ENCODE data around the gene TMEM236. TPM values are rescaled to one million over a fixed set of nuclear protein-coding genes. Genes with fewer than 3 reads are reported as not detected.
A peak's percentile ranks its signal among the peaks of the same experiment; 100 is the strongest.

The TMEM236 gene
- total and polyA plus RNA-seq, 7 donors, result 0.28 to 10.5 (median 1.8) TPM

DNA sequence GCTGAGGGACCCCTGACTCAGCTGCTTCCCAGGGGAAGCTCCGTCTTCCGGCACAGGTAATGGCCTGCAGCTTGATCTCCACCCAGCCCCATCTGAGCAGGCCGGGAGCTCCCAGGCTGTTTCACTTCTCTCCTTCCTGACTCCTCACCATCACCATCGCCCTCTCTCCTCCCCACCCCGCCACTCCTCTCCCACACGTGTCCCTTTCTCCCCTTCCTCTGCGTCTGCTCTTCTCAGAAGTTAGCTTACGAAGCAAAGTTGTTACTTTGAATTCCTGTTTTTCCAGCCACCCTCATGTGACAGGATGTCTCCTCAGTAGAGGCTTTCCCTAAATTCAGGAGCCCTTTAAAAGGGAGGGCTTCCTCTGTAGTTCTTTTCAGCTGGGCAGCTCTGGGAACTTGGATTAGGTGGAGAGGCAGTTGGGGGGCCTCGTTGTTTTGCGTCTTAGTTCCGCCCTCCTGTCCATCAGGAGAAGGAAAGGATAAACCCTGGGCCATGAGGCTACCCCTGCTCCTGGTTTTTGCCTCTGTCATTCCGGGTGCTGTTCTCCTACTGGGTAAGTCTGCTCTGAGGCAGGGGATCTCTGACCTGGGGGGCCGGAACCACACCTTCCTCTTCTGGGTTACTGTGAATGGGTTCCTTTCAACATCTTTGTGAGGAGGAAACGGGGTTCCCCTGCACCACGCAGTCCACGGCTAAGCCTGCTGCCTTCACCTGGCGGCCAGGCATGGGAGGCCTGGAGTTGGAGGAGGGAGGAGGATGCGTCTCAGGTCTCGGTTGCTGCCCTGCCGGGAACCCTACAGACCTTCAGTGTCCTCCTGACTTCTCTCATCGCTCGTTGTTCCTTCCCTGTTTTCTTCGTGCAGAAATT lies 57.2 kb downstream of the TMEM236 start, which contains the start of gene MRC1:
MRC1 (plus strand) TSS at position 378 of the 871 bp plus-strand sequence; CDS start at position 496, 118 bp downstream.
- Histone ChIP-seq H3K9me3 (peaks cover 0 to 4% (median 0%) of the 10 kb centered on the region in 4 donors), H3K27ac (peak within 1 kb of the TSS; percentile 2 to 52 (median 25)), H3K4me1 (no peaks in the 10 kb centered on the region), H3K27me3 (no peaks in the 10 kb centered on the region), H3K4me3 (peak within 1 kb of the TSS in 3 of 4 donors; percentile 24 to 39 (median 29)), H3K36me3 (no peaks in the 10 kb centered on the region)
- no peak for TF ChIP-seq EP300 (IDR thresholded peaks at IDR 0.05)
- TF ChIP-seq, protein P1, sequence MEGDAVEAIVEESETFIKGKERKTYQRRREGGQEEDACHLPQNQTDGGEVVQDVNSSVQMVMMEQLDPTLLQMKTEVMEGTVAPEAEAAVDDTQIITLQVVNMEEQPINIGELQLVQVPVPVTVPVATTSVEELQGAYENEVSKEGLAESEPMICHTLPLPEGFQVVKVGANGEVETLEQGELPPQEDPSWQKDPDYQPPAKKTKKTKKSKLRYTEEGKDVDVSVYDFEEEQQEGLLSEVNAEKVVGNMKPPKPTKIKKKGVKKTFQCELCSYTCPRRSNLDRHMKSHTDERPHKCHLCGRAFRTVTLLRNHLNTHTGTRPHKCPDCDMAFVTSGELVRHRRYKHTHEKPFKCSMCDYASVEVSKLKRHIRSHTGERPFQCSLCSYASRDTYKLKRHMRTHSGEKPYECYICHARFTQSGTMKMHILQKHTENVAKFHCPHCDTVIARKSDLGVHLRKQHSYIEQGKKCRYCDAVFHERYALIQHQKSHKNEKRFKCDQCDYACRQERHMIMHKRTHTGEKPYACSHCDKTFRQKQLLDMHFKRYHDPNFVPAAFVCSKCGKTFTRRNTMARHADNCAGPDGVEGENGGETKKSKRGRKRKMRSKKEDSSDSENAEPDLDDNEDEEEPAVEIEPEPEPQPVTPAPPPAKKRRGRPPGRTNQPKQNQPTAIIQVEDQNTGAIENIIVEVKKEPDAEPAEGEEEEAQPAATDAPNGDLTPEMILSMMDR (IDR thresholded peaks at IDR 0.05), result no peak
- no peak for TF ChIP-seq POLR2A (IDR thresholded peaks at IDR 0.05)
- TF ChIP-seq POLR2AphosphoS5 (IDR thresholded peaks at IDR 0.05), result peak in 1 of 4 donors; percentile 24
- intact Hi-C loops (cut with DNase I), result no loop called here
- WGBS, 2 donors, result 58 to 81% methylated on average over 23 of the region's 23 CpGs
- peak; percentile 75 for DNase-seq

DNA sequence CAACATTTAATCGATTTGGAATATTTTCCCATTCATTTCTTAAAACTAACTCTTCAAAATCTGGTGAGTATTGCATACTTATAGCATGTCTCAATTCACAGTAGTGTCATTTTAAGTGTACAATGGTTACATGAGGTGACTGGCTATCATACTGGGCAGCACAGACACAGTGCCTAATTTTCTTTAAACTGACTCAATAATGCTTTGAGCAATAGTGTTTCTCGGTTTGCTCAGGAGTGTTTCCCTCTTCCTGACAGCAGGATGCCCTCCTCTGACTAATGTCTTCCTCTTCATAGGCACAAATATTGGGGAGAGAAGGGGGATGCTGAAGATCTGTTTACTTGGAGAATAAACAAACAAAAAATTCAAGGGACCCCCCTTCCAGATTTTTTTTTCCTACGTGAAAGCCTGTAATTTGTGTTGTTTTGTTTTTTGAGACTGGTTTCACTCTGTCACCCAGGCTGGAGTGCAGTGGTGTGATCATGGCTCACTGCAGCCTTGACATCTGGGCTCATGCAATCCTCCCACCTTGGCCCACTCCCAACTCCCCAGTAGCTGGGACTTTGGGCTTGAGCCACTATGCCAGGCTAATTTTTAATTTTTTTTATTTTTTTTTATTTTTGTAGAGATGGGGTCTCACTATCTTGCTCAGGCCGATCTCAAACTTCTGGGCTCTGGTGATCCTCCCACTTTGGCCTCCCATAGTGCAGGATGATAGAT lies 59.3 kb downstream of the TMEM236 start:
- no peaks in the 10 kb centered on the region for H3K4me1 ChIP-seq
- H3K9me3 ChIP-seq, result no peaks in the 10 kb centered on the region
- TF ChIP-seq, protein P1 (IDR thresholded peaks at IDR 0.05), result no peak
- TF ChIP-seq POLR2AphosphoS5 (IDR thresholded peaks at IDR 0.05) (no peak), POLR2A (IDR thresholded peaks at IDR 0.05) (no peak), EP300 (IDR thresholded peaks at IDR 0.05) (no peak)
- H3K27me3 ChIP-seq, result no peaks in the 10 kb centered on the region
- H3K27ac ChIP-seq, result no peak overlapping the region
- peak overlapping the region in 3 of 4 donors; percentile 12 to 39 (median 29) for H3K4me3 ChIP-seq
- intact Hi-C loops (cut with DNase I), result no loop called here
- DNase-seq, result no peak
- no peaks in the 10 kb centered on the region for H3K36me3 ChIP-seq
- 80 to 84% methylated on average over 4 of the region's 4 CpGs for WGBS, 2 donors

DNA sequence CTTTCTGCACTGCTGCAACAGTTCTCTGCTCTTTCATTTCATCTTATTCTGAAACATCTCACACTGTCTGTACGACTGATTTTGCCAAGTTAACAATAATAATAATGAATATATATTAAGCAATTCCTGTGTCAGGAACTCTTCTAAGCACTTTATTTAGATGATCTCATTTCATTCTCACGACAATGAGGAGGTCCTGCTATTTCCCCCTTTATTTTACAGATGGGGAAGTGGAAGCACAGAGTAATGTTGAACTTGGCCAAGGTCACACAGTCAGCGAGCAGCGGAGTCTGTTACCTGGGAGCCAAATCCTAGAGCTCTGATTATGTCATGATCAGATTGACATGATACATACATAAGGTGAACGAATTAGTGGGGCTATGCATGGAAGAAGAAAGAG lies 63.0 kb downstream of the TMEM236 start:
- TF ChIP-seq, protein P1 (IDR thresholded peaks at IDR 0.05), result no peak
- TF ChIP-seq EP300 (IDR thresholded peaks at IDR 0.05) (no peak), POLR2AphosphoS5 (IDR thresholded peaks at IDR 0.05) (no peak), POLR2A (IDR thresholded peaks at IDR 0.05) (no peak)
- intact Hi-C loops (cut with DNase I), result no loop called here
- 64 to 72% methylated on average over 5 of the region's 5 CpGs for WGBS, 2 donors
- DNase-seq, result no peak
- Histone ChIP-seq H3K36me3 (no peaks in the 10 kb centered on the region), H3K4me3 (no peak overlapping the region), H3K4me1 (no peaks in the 10 kb centered on the region), H3K9me3 (no peaks in the 10 kb centered on the region), H3K27me3 (no peaks in the 10 kb centered on the region), H3K27ac (no peak overlapping the region)

DNA sequence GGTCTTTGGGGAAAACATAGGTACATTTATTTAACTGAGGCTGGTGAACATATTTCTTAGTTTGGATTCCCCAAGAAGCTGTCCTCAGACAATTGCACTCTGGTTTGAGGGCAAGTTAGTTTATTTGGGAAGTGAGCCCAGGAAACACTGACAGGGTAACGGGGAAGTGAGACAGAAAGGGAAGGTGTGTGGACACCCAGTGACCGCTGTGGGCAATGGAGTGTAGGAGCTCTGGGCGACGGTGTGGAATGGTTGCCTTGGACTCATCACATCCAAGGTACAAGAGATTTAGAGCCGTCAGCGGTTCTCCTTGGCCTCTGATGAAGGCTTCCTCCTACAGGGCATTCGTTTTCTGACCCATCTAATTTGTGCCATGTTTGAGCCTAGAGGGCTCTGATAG lies 64.2 kb downstream of the TMEM236 start:
- no peaks in the 10 kb centered on the region for H3K9me3 ChIP-seq
- H3K4me3 ChIP-seq, result no peak overlapping the region
- H3K27ac ChIP-seq, result no peak overlapping the region
- no peaks in the 10 kb centered on the region for H3K4me1 ChIP-seq
- DNase-seq, result no peak
- TF ChIP-seq POLR2A (IDR thresholded peaks at IDR 0.05) (no peak), EP300 (IDR thresholded peaks at IDR 0.05) (no peak), POLR2AphosphoS5 (IDR thresholded peaks at IDR 0.05) (no peak)
- TF ChIP-seq, protein P1 (IDR thresholded peaks at IDR 0.05), result no peak
- WGBS, 2 donors, result 89% methylated on average over 7 of the region's 7 CpGs
- H3K27me3 ChIP-seq, result no peaks in the 10 kb centered on the region
- intact Hi-C loops (cut with DNase I), result no loop called here
- no peaks in the 10 kb centered on the region for H3K36me3 ChIP-seq

All from sigmoid colon (tissue), 7 donors.